ENCODE results near the gene SLC25A51.
"Not testable (repeated sequence)": the region's sequence is repeated elsewhere in the genome, so short reads cannot be mapped to it uniquely, and the experiment has no call there.

SLC25A51 gene

DNA sequence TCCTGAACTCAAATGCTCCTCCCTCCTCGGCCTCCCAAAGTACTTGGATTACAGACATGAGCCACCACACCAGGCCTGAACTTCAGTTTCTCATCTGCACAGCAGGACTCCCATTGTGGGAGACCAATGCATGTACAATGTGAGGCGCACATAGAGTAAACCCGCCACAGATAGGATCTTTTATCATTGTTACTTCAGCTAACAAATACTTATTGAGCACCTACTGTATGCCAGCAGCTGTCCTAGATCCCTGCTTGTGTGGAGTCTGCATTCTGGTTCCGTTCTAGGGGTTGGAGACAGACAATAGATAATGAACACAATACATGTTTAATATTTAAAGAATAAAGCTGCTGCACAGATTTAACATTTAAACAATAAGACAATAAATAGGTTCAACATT, 6.3 kb upstream of the SLC25A51 start:
- TF ChIP-seq, protein P1, sequence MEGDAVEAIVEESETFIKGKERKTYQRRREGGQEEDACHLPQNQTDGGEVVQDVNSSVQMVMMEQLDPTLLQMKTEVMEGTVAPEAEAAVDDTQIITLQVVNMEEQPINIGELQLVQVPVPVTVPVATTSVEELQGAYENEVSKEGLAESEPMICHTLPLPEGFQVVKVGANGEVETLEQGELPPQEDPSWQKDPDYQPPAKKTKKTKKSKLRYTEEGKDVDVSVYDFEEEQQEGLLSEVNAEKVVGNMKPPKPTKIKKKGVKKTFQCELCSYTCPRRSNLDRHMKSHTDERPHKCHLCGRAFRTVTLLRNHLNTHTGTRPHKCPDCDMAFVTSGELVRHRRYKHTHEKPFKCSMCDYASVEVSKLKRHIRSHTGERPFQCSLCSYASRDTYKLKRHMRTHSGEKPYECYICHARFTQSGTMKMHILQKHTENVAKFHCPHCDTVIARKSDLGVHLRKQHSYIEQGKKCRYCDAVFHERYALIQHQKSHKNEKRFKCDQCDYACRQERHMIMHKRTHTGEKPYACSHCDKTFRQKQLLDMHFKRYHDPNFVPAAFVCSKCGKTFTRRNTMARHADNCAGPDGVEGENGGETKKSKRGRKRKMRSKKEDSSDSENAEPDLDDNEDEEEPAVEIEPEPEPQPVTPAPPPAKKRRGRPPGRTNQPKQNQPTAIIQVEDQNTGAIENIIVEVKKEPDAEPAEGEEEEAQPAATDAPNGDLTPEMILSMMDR (IDR thresholded peaks at IDR 0.05; ENCODE audit: low read depth, low read length): no peak
- no peak for DNase-seq (ENCODE audit: low read depth in 2 of 2)
- no peak overlapping the region for H3K4me3 ChIP-seq (replicated peaks in 1 of 2; ENCODE audit: low read depth in 2 of 2, low read length in 2 of 2)

DNA sequence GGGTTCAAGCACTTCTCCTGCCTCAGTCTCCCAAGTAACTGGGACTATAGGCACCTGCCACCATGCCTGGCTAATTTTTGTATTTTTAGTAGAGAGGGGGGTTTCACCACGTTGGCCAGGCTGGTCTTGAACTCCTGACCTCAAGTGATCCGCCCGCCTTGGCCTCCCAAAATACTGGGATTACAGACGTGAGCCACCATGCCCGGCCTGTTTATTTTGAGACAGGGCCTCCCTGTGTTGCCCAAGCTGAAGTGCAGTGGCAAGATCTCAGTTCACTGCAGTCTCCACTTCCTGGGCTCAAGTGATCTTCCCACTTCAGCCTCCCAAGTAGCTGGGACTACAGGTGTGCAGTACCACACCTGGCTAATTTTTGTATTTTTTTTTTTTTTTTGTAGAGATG, 5.9 kb upstream of the SLC25A51 start:
- not testable (repeated sequence) for H3K4me3 ChIP-seq (replicated peaks in 1 of 2; ENCODE audit: low read depth in 2 of 2, low read length in 2 of 2); DNase-seq (ENCODE audit: low read depth in 2 of 2)

DNA sequence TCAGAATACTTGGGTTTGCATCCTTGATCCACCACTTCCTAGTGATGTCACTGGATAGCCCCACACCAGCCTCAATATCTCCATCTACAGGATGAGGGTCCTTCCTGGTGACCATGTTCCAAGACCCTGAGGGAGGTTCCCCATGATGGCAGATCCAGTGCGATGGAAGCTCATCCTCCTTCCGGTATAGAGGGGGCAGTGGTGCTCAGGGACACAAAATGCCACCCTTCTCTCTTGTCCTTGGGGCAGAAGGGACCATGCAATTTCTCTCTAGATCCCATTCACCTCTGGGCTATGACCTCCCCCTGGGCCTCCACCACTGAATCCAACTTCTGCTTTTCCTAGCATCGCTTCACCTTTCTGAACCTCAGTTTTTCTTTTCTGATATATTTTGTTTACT, 5.4 kb upstream of the SLC25A51 start:
- DNase-seq (ENCODE audit: low read depth in 2 of 2): no peak
- TF ChIP-seq, protein P1 (IDR thresholded peaks at IDR 0.05; ENCODE audit: low read depth, low read length): no peak
- H3K4me3 ChIP-seq (replicated peaks in 1 of 2; ENCODE audit: low read depth in 2 of 2, low read length in 2 of 2): no peak overlapping the region

DNA sequence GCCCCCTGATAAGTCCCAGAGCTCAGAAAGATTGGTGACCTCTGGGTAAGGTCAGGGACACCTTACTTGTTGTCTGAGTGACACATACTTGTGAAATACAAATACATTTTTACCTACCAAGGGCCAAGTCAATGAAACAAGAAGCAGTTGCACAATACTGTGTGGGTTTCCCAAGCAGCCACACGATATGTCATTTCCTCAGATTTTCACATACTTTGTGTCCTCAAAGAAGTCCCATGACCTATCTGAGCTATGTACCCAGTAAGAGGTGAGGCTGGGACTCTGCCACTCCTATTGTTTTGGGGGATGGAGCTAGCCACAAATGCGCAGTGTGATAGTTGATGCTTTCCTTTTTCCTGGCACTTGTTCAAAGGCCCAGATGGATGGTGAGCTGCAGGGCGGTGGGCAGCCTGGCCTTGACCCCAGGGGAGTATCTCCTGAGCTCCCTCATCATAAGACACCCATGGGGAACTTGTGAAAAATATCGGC, 4.8 kb upstream of the SLC25A51 start:
- TF ChIP-seq, protein P1 (IDR thresholded peaks at IDR 0.05; ENCODE audit: low read depth, low read length): no peak
- H3K4me3 ChIP-seq (replicated peaks in 1 of 2; ENCODE audit: low read depth in 2 of 2, low read length in 2 of 2): no peak overlapping the region
- peak; percentile 81 to 92 for DNase-seq (ENCODE audit: low read depth in 2 of 2)

DNA sequence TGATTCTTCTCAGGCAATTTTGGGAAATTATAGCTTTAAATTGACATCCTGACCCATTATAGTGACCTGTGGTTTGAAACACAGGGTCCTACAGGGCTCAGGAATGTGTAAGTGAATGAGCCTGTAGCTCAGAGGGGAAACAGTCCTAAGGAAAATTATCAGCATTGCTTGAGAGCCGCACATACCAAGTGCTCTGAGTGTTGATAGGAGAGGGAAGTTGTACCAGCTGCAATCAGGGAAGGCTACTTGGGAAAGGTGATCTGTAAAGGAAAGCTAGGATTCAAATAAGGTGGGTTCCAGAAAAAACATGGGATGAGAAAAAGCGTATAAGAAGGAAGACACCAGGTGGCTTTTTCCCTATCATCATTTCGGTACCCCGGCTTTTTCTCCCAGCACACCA, 4.4 kb upstream of the SLC25A51 start:
- DNase-seq (ENCODE audit: low read depth in 2 of 2): peak in 1 of 2 donors; percentile 53
- no peak overlapping the region for H3K4me3 ChIP-seq (replicated peaks in 1 of 2; ENCODE audit: low read depth in 2 of 2, low read length in 2 of 2)
- TF ChIP-seq, protein P1 (IDR thresholded peaks at IDR 0.05; ENCODE audit: low read depth, low read length): no peak

DNA sequence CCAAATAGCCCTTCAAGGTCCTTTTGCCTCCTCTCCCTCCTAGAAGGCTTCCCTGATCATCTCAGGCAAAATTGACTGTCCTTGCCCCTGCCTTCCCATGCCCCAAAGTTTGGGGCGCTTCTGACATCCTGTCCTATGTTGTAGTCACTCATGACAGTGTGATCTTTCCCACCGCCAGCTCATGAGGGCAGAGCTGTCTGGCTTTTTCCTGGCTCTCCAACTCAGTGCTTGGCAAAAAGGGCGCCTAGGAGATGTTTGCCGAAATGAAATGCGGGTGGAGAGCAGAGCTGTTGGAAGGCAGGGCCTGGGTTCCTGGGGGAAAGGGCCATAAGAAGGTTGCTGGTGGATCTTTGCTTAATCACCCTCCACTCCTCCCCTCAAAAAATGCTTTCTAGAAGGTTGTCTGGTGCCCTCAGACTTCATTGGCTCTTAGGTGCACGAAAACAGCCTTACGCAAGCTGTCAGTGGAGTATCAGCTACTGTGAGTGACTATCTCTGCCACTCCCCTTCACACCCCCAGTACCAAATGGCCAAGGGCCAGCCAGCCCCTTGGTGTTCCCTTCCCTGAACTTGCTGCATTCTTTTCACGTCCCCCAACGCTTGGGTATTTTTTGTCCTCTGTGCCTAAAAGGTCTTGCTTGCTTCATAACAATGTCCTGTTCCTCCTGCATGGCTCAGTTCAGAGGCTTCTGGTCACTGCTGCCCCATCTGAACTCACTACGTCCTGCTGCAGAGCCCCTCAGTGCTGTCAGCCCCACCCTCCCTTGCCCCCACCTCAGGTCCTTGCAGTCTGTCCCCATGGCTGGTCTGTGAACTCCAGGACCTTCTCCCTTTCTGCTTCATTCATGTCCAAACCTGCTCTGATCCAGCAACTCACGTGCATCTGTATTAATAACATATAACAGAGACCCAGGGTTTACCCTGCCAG, 2.6 kb upstream of the SLC25A51 start:
- TF ChIP-seq, protein P1 (IDR thresholded peaks at IDR 0.05; ENCODE audit: low read depth, low read length): no peak
- DNase-seq (ENCODE audit: low read depth in 2 of 2): no peak
- H3K4me3 ChIP-seq (replicated peaks in 1 of 2; ENCODE audit: low read depth in 2 of 2, low read length in 2 of 2): no peak overlapping the region

DNA sequence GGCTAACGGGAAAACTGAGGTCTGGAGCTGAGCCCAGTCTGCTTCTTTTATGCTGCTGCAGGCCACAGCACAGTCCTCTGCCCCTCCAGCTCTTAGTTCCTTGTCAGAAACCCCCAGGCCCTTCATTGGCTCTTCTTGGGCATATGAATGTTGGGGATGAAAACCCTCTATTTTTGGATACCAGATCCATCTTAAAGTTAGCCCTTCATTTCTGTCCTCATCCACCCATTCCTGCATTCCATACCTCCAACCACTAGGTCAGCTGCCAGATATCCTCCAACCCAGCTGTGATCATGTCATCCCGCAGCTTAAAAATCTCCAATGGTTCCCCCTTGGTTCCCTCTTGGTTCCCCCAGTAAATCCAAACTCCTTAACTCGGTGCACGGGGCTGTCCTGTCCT, 1.8 kb upstream of the SLC25A51 start:
- no peak for DNase-seq (ENCODE audit: low read depth in 2 of 2)
- H3K4me3 ChIP-seq (replicated peaks in 1 of 2; ENCODE audit: low read depth in 2 of 2, low read length in 2 of 2): no peak overlapping the region
- TF ChIP-seq, protein P1 (IDR thresholded peaks at IDR 0.05; ENCODE audit: low read depth, low read length): no peak
